RWPE2 (cell line): ENCODE measurements around the gene PTPRN2.

ENCODE experiments used
- ATAC-seq: fragments of 200-7000 bp; cut with Tn5 transposase; 3 replicates; pipeline ENCODE4 v1.9.1; 2021; ENCODE audit warnings: low read depth
- DNase-seq: peaks from one replicate; pipeline ENCODE4 v3.0.0-alpha.2; 2020; ENCODE audit warnings: low spot score
- H3K27ac ChIP-seq: fragments of 450-650 bp; 2 replicates; pipeline ENCODE4 v1.5.1; 2017; ENCODE audit warnings: mild to moderate bottlenecking; ENCODE audit not compliant: poor library complexity, severe bottlenecking
- H3K27me3 ChIP-seq: fragments of 250-450 bp; sonication (Bioruptor Pico); 2 replicates; pipeline ENCODE4 v1.5.1; 2021; ENCODE audit warnings: mild to moderate bottlenecking, moderate library complexity; ENCODE audit not compliant: insufficient read depth, poor library complexity, severe bottlenecking
- H3K36me3 ChIP-seq: fragments of 250-450 bp; sonication (Bioruptor Pico); 2 replicates; pipeline ENCODE4 v1.5.1; 2020; ENCODE audit warnings: low read depth, mild to moderate bottlenecking, moderate library complexity
- H3K4me1 ChIP-seq: fragments of 250-450 bp; sonication (Bioruptor Pico); 2 replicates; pipeline ENCODE4 v1.5.1; 2021; ENCODE audit warnings: mild to moderate bottlenecking, moderate library complexity; ENCODE audit not compliant: insufficient read depth, poor library complexity, severe bottlenecking
- H3K4me3 ChIP-seq: fragments of 250-450 bp; sonication (Bioruptor Pico); 2 replicates; pipeline ENCODE4 v1.5.1; 2021; ENCODE audit warnings: mild to moderate bottlenecking, moderate library complexity; ENCODE audit not compliant: severe bottlenecking
- H3K9me3 ChIP-seq: fragments of 250-450 bp; sonication (Bioruptor Pico); 2 replicates; pipeline ENCODE4 v1.5.1; 2021; ENCODE audit warnings: mild to moderate bottlenecking, moderate library complexity; ENCODE audit not compliant: severe bottlenecking
- CTCF ChIP-seq: fragments of 450-650 bp; IDR thresholded peaks from one replicate; pipeline ENCODE4 v1.5.1; 2017; ENCODE audit warnings: mild to moderate bottlenecking, moderate library complexity; ENCODE audit not compliant: poor library complexity, severe bottlenecking

The PTPRN2 gene

GRCh38 chr7:158321936-158322615, 265.5 kb downstream of the PTPRN2 start:
- Histone ChIP-seq H3K4me3 (no peak overlapping the region), H3K27me3 (no peaks in the 10 kb centered on the region), H3K9me3 (peaks cover 2% of the 10 kb centered on the region), H3K36me3 (no peaks in the 10 kb centered on the region), H3K4me1 (no peaks in the 10 kb centered on the region), H3K27ac (no peak overlapping the region)
- TF ChIP-seq CTCF: no peak
- DNase-seq: no peak
- no peak for ATAC-seq

GRCh38 chr7:158321056-158321700, 266.4 kb downstream of the PTPRN2 start:
- no peak for ATAC-seq
- Histone ChIP-seq H3K27ac (no peak overlapping the region), H3K9me3 (peaks cover 4% of the 10 kb centered on the region), H3K4me3 (no peak overlapping the region), H3K4me1 (no peaks in the 10 kb centered on the region), H3K36me3 (no peaks in the 10 kb centered on the region), H3K27me3 (no peaks in the 10 kb centered on the region)
- no peak for DNase-seq
- no peak for TF ChIP-seq CTCF

- no peak for TF ChIP-seq CTCF
- H3K36me3 ChIP-seq: no peaks in the 10 kb centered on the region
- peaks cover 7% of the 10 kb centered on the region for H3K9me3 ChIP-seq
- ATAC-seq: no peak
- no peaks in the 10 kb centered on the region for H3K27me3 ChIP-seq
- no peak overlapping the region for H3K4me3 ChIP-seq
- H3K27ac ChIP-seq: no peak overlapping the region
- no peaks in the 10 kb centered on the region for H3K4me1 ChIP-seq
- no peak for DNase-seq
Observed at GRCh38 chr7:158320328-158320727, 267.3 kb downstream of the PTPRN2 start.

- Histone ChIP-seq H3K4me1 (no peaks in the 10 kb centered on the region), H3K9me3 (peaks cover 9% of the 10 kb centered on the region), H3K36me3 (no peaks in the 10 kb centered on the region), H3K27ac (no peak overlapping the region), H3K4me3 (no peak overlapping the region), H3K27me3 (no peaks in the 10 kb centered on the region)
- no peak for TF ChIP-seq CTCF
- no peak for ATAC-seq
- DNase-seq: no peak
Observed at GRCh38 chr7:158318511-158318913, 269.1 kb downstream of the PTPRN2 start.
